Kidney (tissue), 14 donors: ENCODE measurements around the gene SPEG. TPM values are rescaled to one million over a fixed set of nuclear protein-coding genes. Genes with fewer than 3 reads are reported as not detected.

Experiments used
- DNase-seq, 5 donors: peaks; one replicate each; pipeline ENCODE4 v3.0.0-alpha.2; 2013 to 2020
- FAIRE-seq: peaks from 2 replicates; lab custom pipeline; 2012; peaks lifted over from hg19 to GRCh38; lab: Jason Lieb, UNC
- H3K27ac ChIP-seq, 2 donors: one replicate each; pipeline ENCODE4 v1.7.0; 2013; ENCODE audit warnings: low read depth in 2 of 2, low read length in 2 of 2, inconsistent platforms in 1 of 2
- H3K27me3 ChIP-seq: one replicate; pipeline ENCODE4 v1.7.1; 2013; ENCODE audit warnings: low read length, inconsistent platforms; ENCODE audit not compliant: control insufficient read depth, insufficient read depth
- H3K36me3 ChIP-seq, 3 donors: one replicate each; pipeline versions ENCODE4 v1.7.0 to v1.7.1; 2013; ENCODE audit warnings: low read length in 3 of 3, control low read depth in 1 of 3, inconsistent platforms in 1 of 3; ENCODE audit not compliant: insufficient read depth in 3 of 3, control insufficient read depth in 2 of 3
- H3K4me1 ChIP-seq, 3 donors: one replicate each; pipeline versions ENCODE4 v1.7.0 to v1.7.1; 2013; ENCODE audit warnings: low read length in 3 of 3, inconsistent platforms in 1 of 3, low read depth in 1 of 3; ENCODE audit not compliant: control insufficient read depth in 2 of 3, insufficient read depth in 2 of 3
- H3K4me3 ChIP-seq, 3 donors: one replicate each; pipeline versions ENCODE4 v1.7.0 to v1.8.1; 2013; ENCODE audit warnings: low read length in 3 of 3, control low read depth in 1 of 3, inconsistent platforms in 1 of 3
- H3K9ac ChIP-seq, 3 donors: one replicate each; pipeline versions ENCODE4 v1.7.0 to v1.7.1; 2013; ENCODE audit warnings: low read length in 3 of 3, control low read depth in 1 of 3, inconsistent platforms in 1 of 3
- H3K9me3 ChIP-seq, 3 donors: one replicate each; pipeline versions ENCODE4 v1.7.0 to v1.7.1; 2013; ENCODE audit warnings: low read length in 3 of 3, control low read depth in 1 of 3, inconsistent platforms in 1 of 3; ENCODE audit not compliant: control insufficient read depth in 2 of 3, insufficient read depth in 1 of 3
- CTCF ChIP-seq: IDR thresholded peaks from 3 replicates; pipeline ENCODE4 v1.5.1; 2012; ENCODE audit warnings: mild to moderate bottlenecking, moderate library complexity, borderline replicate concordance; ENCODE audit not compliant: insufficient read depth; ENCODE audit errors: extremely low read depth
- intact Hi-C: fragments of 100-400 bp; cut with DNase I; formaldehyde crosslinking; loops from one replicate; pipeline ENCODE4 v1.11.1; 2022
- polyA plus RNA-seq: library from polyadenylated mRNA; stranded (reverse); fragments of 350-450 nt; fragmentation: Illumina TruSeq; extraction: RNeasy Lipid Tissue Mini Kit (QIAGEN cat#74804); gene quantifications from one replicate; pipeline ENCODE4 v1.2.3, GENCODE V29; 2014; ENCODE audit warnings: low read depth, low replicate concordance; ENCODE audit not compliant: insufficient read depth
- total RNA-seq: library from RNA; stranded (reverse); fragmentation: NEBNext Ultra II Directional; extraction: Animal tissue kit (Norgen Biotek cat#: 25700); gene quantifications from one replicate; pipeline ENCODE4 v1.2.1, GENCODE V29; 2021
- donor health status: control.
- donor health status: control.
- donor health status: control.
- donor health status: control.
- donor health status: control.
- donor health status: DM: yes; HTN: yes; CAD: no.
- donor health status: Normal renal cell carcinoma (clear cell type).

The SPEG gene
- total and polyA plus RNA-seq, 2 donors from 2014 or later = 13.1 to 26.6 TPM

GRCh38 chr2:219402665-219403515 lies 31.8 kb upstream of the SPEG start:
- Histone ChIP-seq H3K36me3 (no peaks in the 10 kb centered on the region), H3K9me3 (no peaks in the 10 kb centered on the region), H3K9ac (no peak overlapping the region), H3K4me1 (no peaks in the 10 kb centered on the region), H3K4me3 (no peak overlapping the region), H3K27me3 (no peaks in the 10 kb centered on the region), H3K27ac (no peak overlapping the region)
- TF ChIP-seq CTCF = peak; percentile 87
- peak; percentile 77 for FAIRE-seq
- peak in 4 of 5 donors; percentile 80 to 92 (median 89) for DNase-seq
- intact Hi-C loops = loop anchor here (10.0 kb wide), 1 partner anchor 132 kb away; no protein-coding TSS in a partner anchor

GRCh38 chr2:219403861-219404260 lies 30.8 kb upstream of the SPEG start:
- no peak overlapping the region for H3K4me3 ChIP-seq
- H3K27ac ChIP-seq = no peak overlapping the region
- FAIRE-seq = no peak
- H3K4me1 ChIP-seq = no peaks in the 10 kb centered on the region
- no peak overlapping the region for H3K9ac ChIP-seq
- H3K36me3 ChIP-seq = no peaks in the 10 kb centered on the region
- no peak for TF ChIP-seq CTCF
- H3K27me3 ChIP-seq = no peaks in the 10 kb centered on the region
- H3K9me3 ChIP-seq = no peaks in the 10 kb centered on the region
- peak in 1 of 5 donors; percentile 33 for DNase-seq
- intact Hi-C loops = loop anchor here (10.0 kb wide), 1 partner anchor 131 kb away; no protein-coding TSS in a partner anchor

- Histone ChIP-seq H3K36me3 (no peaks in the 10 kb centered on the region), H3K9ac (no peak overlapping the region), H3K9me3 (no peaks in the 10 kb centered on the region), H3K4me3 (no peak overlapping the region), H3K27me3 (no peaks in the 10 kb centered on the region), H3K4me1 (no peaks in the 10 kb centered on the region), H3K27ac (no peak overlapping the region)
- TF ChIP-seq CTCF = no peak
- FAIRE-seq = no peak
- peak in 1 of 5 donors; percentile 34 for DNase-seq
- intact Hi-C loops = loop anchor here (10.0 kb wide), 1 partner anchor 130 kb away; no protein-coding TSS in a partner anchor
Observed at GRCh38 chr2:219404291-219404910, 30.2 kb upstream of the SPEG start.
